PFSK-1 (cell line): ENCODE measurements around the gene PSKH1.

Source experiments
- POLR2AphosphoS5 ChIP-seq: IDR thresholded peaks from 2 replicates; pipeline ENCODE4 v1.6.1; 2012; ENCODE audit warnings: low read depth, mild to moderate bottlenecking, control low read depth, low read length, moderate library complexity
- REST ChIP-seq, 2 experiments: IDR thresholded peaks; 2 replicates each; pipeline versions ENCODE4 v1.6.1 to v1.8.0; 2011 to 2012; ENCODE audit warnings: low read depth in 2 of 2, low read length in 2 of 2, control low read depth in 1 of 2, inconsistent platforms in 1 of 2, mild to moderate bottlenecking in 1 of 2, moderate library complexity in 1 of 2; ENCODE audit not compliant: insufficient read depth in 1 of 2
- TAF1 ChIP-seq: IDR thresholded peaks from 2 replicates; pipeline ENCODE4 v1.6.1; 2012; ENCODE audit warnings: low read length, control low read depth, borderline replicate concordance; ENCODE audit not compliant: insufficient read depth

GRCh38 chr16:67883146-67883871, 9.7 kb upstream of the PSKH1 start:
- TF ChIP-seq REST (IDR thresholded peaks at IDR 0.05; ENCODE audit: insufficient read depth in 1 of 2, low read depth in 2 of 2, low read length in 2 of 2) (no peak), POLR2AphosphoS5 (no peak), TAF1 (no peak)
